DOHH2 (cell line): ENCODE results near the gene NUDT19.

Source experiments
- EZH2phosphoT487 ChIP-seq: fragments of 200-600 bp; sonication (generic); IDR thresholded peaks from 2 replicates; pipeline ENCODE4 v1.6.1; 2017; ENCODE audit warnings: borderline replicate concordance, mild to moderate bottlenecking, antibody characterized with exemption, low read length, moderate library complexity, mixed read lengths
- TF ChIP-seq, protein P1 (sequence below): fragments of 200-600 bp; sonication (generic); IDR thresholded peaks from one replicate; pipeline ENCODE4 v1.5.1; 2014; ENCODE audit warnings: antibody characterized with exemption, mild to moderate bottlenecking, low read depth, low read length; ENCODE audit not compliant: poor library complexity, severe bottlenecking

DNA sequence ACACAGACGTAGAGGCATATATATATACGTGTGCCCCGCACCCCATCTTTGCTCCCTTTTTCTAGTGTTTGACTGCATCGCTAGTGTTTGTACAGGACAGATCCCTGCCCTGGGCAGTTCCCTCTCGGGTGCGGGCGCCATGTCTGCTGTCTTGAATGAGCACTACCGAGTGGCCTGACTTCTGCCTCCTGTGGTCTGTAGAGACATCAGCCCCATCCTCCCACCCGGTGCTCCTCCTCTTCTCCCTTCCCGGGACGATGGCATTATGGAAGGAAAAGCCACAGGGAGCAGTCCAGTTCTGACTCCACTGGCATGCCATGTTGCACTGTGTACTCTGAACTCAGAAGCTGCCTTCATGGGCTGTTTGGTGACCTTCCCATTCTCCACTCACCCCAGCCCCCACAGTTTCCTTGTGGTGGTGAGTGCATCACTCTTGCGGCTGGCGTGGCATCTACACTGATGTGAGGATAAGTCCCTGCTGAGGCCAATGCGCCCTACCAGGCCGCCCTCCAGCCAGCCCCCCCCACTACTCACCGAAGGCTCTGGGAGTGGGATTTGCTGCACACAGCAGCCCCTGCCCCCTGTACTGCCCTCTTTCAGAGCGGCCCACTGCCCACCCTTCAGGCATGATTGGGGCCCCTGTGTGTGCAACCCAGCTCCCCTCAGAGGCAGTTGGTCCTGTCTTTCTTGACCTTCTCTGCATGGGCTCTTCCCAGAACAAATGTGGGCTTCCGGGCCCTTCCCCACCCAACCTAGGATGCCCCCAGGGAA is 53.1 kb downstream of the NUDT19 start:
- TF ChIP-seq, protein P1, sequence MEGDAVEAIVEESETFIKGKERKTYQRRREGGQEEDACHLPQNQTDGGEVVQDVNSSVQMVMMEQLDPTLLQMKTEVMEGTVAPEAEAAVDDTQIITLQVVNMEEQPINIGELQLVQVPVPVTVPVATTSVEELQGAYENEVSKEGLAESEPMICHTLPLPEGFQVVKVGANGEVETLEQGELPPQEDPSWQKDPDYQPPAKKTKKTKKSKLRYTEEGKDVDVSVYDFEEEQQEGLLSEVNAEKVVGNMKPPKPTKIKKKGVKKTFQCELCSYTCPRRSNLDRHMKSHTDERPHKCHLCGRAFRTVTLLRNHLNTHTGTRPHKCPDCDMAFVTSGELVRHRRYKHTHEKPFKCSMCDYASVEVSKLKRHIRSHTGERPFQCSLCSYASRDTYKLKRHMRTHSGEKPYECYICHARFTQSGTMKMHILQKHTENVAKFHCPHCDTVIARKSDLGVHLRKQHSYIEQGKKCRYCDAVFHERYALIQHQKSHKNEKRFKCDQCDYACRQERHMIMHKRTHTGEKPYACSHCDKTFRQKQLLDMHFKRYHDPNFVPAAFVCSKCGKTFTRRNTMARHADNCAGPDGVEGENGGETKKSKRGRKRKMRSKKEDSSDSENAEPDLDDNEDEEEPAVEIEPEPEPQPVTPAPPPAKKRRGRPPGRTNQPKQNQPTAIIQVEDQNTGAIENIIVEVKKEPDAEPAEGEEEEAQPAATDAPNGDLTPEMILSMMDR = no peak
- no peak for TF ChIP-seq EZH2phosphoT487
